SU-DHL-6 (cell line): ENCODE data around the gene CMTR1.

Experiments
- EZH2phosphoT487 ChIP-seq: fragments of 200-600 bp; sonication (generic), shearing (Covaris generic); conservative IDR thresholded peaks from 2 replicates; pipeline ENCODE4 v1.6.1; 2018; ENCODE audit warnings: mild to moderate bottlenecking, antibody characterized with exemption, low read length, moderate library complexity, mixed read lengths
- TF ChIP-seq, protein P1 (sequence below): fragments of 200-600 bp; sonication (generic); IDR thresholded peaks from one replicate; pipeline ENCODE4 v1.5.1; 2017; ENCODE audit warnings: antibody characterized with exemption, mild to moderate bottlenecking, low read length, moderate library complexity; ENCODE audit not compliant: insufficient read depth, poor library complexity, severe bottlenecking

GRCh38 chr6:37396571-37397180 is 36.3 kb upstream of the CMTR1 start:
- TF ChIP-seq, protein P1, sequence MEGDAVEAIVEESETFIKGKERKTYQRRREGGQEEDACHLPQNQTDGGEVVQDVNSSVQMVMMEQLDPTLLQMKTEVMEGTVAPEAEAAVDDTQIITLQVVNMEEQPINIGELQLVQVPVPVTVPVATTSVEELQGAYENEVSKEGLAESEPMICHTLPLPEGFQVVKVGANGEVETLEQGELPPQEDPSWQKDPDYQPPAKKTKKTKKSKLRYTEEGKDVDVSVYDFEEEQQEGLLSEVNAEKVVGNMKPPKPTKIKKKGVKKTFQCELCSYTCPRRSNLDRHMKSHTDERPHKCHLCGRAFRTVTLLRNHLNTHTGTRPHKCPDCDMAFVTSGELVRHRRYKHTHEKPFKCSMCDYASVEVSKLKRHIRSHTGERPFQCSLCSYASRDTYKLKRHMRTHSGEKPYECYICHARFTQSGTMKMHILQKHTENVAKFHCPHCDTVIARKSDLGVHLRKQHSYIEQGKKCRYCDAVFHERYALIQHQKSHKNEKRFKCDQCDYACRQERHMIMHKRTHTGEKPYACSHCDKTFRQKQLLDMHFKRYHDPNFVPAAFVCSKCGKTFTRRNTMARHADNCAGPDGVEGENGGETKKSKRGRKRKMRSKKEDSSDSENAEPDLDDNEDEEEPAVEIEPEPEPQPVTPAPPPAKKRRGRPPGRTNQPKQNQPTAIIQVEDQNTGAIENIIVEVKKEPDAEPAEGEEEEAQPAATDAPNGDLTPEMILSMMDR: no peak
- TF ChIP-seq EZH2phosphoT487: no peak
